NCI-H1092 (cell line): Measurements from ENCODE around the gene NRXN2.

ENCODE experiments used
- DNase-seq: peaks from one replicate; lab custom pipeline; 2025; lab: John Stamatoyannopoulos, UW

The NRXN2 gene

DNA sequence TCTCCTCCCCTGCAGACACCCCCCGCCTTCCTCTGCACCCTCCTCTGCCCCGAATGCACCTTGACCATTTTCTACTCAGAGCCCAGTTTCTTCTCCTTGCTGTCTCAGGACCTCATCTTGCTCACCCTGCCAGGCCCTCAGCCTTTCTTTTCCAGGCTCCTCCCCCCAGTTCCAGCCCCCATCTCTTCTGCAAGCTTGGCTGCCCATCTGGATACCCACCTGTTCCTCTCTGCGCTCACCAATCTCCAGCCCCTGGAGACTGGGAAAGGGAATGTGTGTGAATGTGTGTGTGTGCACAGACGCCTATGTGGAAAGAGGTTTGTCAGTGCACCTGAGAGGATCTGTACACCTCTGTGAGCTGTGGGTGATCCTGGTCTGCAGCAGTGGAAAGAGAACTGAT is 95.6 kb downstream of the NRXN2 start:
- no peak for DNase-seq

DNA sequence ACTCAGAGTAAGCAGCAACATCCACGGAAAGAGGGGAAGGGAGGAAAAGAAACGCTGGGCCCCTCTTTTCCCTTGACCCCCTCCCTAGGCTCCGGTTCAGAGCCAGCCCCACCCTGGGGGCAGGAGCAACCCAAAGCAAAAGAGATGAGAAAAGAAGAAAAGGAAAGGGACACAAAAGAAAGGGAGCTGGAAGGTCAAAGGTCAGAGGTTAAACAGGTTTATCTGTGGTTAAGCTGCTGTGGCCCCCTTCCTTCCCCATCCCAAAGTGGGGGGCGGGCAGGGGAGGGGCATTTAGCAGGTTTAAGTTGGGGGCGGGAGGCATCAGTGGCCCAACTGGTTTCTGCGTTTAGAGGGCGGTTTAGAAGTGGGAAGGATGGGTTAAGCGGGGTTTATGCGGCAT is 96.4 kb downstream of the NRXN2 start:
- DNase-seq = no peak

DNA sequence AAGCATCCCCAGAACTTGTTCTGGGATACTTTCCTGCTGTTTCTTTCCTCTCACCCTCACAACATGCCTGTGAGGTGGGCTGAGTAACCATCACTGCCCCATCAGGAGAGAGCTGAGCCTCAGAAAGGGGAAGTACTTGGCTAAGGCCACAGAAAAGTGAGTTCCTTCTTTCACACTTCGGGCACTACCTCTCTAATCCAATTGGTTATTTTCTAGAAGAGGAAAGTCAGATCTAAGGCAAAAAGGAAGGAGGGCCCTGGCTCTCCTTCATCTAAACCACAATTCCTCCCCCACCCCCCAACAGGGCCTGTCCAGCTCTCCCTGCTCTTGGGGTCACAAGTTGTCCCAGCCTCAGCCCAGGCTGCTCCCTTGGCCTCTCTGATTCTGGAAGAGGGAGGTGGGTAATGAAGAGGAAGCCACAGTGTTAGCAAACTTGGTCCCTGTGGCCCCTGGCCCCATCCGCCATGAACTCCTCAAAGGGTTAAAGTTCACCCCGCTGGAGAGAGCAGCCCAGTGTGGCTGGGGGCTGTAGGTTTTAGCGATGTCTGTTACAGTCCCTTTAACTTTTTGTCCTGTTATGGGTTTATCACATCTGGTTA is 98.0 kb downstream of the NRXN2 start:
- no peak for DNase-seq

DNA sequence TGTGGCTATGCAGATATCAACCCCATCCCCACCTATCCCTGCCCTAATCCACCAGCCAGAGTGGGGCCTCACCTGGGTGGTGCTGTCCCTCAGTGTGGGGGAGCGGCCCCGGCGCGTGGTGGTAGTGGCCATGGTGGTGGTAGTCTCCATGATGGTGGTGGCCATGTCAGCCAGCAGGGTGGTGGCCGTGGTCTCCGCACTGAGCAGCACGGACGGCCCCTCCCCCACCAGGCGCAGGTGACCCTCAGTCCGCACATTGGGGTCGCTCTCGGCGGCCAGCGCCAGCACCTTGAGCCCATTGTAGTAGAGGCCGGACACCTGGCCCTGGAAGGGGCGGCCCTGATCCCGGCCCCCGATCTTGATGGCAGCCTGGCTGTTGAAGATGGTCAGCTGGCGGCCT is 100.3 kb downstream of the NRXN2 start:
- DNase-seq = no peak

DNA sequence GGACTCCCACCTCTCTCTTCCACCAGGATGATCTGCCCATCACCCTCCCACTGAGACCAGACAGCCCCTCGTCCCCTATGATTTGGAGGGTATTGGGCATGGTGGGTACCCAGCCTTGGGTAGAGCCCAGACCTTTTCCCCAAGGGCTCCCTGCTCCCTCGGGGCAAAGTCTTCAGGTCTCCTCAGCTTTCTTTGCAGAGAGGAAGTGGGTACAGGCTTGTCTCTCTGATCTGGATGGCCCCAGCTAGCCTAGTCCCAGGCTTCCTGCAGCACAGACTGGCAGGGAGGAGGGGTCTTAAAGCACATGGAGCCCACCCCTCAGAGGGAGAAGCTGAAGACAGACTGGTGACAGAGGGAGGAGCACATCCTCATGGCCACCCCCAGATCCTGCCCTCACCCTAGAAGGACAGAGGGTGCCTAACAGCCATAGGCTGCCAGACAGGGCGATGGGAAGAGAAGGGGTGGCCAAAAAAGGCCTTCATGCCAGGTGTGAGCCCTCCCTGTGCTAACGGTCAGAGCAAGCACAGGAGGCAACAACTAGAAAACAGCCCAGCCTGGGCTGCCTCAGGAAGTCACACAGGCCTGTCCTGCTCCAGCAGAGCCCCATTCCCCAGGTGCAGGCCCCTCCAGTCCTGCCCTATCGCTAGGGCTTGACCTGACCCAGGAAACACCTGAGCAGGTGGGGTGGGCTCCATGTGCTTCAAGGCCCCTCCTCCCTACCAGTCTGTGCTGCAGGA is 101.5 kb downstream of the NRXN2 start:
- DNase-seq = no peak

DNA sequence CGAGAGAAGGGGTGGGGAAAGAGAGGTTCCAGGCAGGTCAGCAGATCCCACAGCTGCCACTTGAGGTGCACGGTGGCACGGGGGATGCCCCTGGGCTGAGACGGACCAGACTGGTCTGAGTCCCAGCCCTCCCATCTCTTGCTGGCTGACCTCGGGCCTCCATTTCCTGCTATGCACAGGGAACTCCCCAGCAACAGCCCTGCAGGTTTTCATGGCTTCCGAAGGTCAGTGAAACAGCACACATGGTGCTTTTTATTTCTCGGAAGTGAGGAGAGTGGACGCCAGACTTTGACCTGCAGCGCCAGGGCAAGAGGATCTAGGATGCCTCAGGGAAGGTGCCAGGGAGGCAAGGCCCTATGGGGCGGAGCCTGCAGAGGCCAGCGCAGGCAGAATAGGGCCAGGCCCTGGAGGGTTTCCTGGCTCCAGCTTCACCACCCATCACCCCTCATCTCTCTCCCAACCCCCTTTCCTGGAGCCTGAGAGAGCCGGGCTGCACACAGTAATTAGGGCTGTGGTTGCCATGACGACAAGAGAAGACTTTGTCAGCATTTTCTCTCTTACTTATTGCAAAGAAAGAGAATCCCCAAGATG is 102.5 kb downstream of the NRXN2 start:
- DNase-seq = peak; percentile 11

DNA sequence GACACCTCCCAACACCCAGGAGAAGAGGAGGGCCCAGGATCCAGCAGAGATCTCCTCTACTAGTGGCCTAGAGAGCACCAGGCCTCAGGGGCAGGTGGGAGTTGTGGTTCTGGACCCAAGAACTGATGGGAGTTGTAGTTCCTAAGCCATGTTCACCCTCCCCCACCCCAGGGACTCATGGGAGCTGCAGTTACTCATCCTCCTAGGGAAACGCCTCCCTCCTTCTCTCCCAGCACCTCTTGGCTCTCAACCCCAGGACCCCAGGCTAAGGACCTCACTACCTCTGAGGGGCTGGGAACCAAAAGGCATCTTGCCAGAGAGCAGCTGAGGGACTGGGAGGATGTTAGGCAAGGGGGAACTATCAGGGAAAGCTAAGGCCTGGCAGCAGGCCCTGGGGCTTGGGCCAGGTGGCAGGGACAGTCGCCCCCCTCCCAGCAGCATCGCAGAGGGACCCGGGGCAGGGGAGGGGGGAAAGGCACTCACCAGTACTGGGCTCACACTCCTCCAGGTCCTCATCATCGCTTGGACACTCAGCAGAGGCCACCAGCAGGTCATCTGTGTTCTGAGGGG is 103.1 kb downstream of the NRXN2 start:
- DNase-seq = peak; percentile 26

DNA sequence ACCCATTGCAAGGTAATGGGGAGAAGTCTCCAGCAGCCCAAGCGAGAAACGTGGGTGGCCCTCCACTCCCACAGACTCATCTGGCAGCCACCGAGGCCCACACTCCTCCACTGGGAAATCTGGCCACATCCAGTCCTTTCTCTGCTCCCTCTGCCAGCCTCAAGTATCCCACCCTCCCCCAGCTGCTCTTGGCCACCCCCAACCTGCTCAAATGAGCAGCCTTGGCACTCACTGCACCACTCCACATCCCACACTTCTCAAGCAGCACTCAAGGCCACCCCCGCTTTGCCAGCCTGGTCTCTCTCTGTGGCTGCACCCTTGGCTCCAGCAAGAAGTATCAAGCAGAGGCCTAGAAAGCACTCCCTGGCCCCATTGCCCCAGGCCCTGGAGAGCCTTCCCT is 103.8 kb downstream of the NRXN2 start:
- DNase-seq = no peak

DNA sequence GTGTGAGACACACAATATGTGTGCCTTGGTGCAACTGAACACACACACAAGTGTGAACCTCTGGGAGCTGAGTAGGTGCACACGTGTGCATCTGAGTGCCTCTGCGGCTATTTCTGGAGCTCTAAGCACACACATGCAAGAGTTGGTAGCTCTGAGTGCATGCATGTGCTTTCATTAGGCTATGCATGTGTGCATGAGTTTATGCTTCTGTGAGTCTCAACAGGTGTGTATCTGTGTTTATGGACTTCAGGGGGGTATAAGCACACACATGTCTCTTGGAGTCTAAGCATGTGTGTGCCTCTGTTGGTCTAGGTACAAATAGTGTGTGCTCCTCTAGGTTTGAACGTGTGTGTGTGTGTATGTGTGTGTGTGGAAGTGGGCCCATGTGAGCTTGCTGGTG is 106.2 kb downstream of the NRXN2 start:
- DNase-seq = no peak

DNA sequence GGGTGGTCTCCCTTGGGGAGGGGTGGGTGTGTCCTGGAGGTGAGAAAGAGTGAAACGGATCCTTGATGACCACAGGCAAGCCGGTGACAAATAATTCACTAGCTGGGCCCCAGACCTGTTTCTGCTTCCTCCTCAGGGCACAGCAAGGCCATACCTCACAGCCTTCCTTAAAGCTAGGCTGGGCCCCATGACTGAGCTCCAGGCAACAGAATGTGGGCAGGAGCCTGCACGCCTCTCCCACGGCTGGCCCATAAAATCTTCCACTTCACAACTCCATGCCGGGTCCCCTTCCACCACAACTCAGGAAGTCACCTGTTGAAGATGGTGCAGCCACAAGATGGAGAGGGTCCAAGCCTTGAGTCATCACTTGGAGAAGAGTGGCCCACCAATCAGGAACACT is 108.1 kb downstream of the NRXN2 start:
- no peak for DNase-seq

DNA sequence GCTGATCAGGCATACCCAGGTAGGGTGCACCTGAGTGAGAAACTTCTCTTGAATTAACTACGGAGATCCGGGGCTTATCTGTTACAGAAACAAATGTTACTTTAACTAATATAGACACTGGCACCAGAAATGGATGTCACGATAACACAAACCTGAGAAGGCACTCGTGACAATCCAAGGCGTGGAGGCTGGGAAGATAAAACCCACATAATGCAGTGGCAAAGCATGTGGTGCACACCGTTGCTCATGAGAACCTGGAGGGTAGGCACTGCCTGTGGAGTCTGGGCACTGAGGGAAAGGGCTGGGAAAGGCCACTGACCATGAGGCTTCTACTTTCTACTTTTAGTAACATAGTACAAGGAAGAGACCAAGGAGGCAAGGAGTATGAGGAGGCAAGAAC is 109.3 kb downstream of the NRXN2 start:
- DNase-seq = no peak

DNA sequence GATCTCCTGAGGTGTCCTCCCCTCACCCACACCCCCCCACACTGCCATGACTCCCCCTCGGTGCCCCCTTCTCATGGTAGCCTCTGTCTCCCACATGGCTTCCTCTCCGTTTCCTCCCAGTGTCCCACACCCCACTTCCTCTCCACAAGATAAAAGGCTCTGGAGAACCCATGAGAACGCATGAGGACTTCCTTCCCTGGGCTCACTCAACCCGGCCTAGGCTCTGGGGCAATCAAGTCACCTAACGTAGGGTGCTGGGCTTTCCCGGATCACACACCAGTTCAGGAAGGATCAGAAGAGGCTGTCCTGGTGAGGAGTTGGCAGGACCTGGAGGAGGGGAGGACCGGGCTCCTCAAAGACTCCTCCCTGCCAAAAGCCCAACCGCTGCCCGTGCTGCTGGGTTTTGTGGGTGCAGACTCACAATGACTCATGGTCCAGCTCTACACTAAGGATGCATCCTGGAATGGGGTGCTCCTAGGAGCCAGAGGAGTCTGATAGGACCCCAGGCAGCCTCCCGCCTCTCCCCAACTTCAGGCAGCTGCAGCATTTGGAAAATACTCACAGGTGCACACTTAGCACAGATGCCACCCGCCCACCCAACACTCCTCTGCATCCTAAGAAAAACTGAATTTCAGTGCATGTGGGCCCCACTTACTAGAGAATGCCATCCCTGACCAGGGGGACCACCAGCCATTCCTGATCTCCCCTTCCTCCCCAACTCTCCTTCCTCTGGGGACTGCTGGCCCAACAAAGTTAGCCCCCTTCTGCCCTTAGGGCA is 110.9 kb downstream of the NRXN2 start:
- no peak for DNase-seq

DNA sequence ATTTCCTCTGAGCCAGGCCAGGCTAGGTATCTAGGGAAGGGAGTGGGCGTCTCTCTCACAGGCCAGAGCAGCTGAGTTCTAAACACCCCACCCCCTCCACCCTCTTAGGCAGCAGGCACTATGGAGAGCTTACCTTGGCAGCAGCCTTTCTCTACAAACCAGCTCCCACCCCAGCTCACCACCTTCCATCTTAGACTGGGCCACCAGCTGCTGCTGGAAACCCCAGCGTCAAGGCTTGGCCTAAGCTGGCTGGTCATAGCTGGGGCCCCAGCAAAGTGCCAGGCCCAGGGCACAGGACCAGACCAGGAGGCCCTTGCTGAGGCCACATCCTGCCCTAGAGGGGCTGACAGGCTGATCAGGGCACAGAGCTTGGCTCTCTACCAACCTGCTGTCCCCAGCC is 111.8 kb downstream of the NRXN2 start:
- DNase-seq = no peak

DNA sequence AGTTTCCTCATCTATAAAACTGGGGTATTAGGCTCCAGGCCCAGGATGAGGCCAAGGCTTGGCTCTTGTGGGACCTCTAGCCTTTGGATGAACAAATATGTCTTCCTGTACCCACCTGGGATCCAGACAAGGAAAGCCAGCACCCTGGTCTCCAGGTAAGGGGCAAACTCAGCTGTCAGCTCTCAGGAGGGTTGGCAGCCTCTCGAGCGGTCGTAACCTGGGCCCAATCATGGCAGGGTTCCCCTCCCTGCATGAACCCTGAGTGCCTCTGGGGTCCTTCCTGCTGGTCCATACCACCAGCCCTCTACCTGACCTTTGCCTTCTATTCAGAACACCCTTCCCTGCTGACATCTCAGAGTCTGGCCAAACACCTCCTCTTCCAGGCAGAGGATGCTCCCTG is 112.4 kb downstream of the NRXN2 start:
- DNase-seq = no peak

DNA sequence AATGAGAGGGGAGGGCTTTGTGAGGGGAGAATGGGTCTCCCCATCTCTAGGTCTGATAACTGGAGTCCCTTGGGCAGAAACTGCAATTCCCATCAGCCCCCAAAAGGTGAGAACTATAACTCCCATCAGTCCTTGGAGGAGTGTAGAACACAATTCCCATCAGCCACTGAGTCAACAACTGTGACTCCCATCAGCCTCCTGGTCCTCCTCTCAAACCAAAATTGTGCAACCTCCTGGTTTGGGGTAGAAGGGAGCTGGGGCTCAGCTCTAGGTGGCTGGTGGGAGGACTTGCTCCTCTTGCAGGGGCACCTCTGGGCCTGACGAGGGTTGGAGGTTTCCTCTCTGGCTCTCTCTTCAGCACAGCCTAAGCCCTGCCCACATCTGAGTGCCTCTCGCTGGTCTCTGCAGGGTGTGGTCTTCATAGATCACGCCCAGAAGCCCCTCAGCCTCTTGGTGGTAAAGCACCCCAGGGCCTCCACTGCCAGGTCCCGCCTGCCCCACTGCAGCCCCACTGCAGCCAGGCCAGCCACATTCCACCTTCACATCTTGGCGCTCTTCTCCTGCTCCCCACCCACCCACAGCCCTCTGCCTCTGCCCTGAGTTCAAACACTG is 113.5 kb downstream of the NRXN2 start:
- no peak for DNase-seq

DNA sequence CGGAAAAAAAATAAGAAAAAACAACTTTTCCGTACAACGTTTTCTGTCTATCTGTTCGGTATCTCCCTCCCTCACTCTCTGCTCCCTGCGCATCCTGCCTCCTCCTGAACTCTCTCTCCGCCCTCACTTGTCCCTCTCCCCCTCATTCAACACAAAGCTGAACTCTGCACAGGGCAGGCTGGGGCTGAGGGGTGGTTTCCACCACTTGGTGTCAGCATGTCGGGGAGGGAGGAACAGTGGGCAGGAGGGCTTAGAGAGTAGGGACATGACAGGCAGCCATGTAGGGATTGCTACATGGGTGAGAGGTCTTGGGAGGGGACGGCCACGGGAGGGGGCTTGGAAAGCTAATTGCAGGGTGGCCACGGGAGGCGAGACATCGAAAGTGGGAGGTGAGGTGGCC is 114.4 kb downstream of the NRXN2 start:
- DNase-seq = no peak

DNA sequence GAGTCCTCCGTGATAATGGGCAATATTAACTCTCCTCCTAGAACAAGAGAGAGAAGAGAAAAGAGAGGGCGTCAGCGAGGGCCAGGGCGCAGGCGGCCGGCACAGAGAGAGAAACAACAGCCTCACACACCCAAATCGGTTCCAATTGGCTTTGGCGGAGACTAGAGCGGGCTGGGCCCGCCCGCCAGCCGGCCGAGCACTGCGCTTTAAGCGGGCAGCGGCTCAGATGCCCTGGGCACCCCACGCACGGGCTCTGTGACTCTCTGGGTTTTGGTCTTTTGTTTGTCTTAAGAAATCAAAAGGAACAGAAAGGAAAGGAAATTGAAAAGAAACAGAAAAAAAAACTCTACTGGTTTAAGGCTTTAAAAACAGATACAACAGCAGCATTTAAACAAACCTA is 115.0 kb downstream of the NRXN2 start:
- no peak for DNase-seq

DNA sequence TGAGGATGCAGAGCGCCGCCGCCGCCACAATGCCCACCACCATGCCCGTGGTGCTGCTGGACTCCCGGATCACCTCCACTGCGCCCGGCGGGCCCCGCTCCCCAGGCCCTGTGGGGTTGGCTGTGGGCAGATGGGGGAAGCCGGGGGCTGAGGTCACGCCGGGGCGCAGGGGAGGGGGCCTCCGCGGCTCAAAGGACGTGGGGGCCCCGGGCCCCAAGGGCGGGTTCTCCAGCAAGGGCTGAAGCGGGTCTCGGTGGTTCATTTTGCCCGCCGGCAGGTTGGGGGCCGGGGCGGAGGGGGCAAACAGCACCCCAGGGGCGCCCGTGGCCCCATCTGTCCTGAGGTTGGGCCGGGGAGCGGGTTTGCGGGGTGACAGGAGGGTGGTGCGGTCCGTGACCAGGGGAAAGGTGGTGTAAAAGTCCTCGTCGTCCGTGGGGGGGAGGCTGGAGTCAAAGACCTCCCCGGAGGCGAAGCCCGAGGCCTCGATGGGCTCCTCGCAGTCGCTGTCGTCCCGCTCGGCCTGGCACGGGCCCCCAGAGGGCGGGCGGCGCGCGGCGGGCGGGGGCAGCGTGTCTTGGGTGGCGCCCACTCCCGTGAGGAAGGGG is 115.5 kb downstream of the NRXN2 start:
- DNase-seq = no peak

DNA sequence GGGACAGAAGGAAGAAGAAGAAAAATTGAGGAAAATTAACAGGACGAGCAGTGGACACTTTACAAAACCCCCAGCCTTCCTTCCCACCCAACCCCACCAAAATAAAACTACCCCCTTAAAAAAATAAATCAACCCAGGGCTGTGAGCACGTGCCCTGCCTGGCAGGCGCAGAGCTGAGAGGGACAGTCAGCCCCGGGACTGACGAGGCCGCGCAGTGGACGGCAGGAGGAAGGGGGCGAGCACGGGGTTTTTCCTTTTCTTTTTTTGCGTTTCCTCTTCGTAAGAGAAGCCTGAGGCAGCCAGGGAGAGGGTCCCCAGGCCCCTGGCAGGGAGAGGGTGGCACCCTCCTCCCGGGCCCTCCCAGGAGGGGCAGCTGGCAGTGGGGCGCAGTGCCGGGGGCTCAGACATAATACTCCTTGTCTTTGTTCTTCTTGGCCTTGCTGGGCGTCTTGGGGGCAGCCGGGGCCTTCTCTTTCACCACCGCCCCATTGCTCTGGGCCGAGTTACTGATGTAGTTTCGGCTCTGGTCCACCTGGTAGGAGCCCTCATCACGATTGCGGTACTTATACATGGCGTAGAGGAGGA is 116.1 kb downstream of the NRXN2 start:
- DNase-seq = no peak

DNA sequence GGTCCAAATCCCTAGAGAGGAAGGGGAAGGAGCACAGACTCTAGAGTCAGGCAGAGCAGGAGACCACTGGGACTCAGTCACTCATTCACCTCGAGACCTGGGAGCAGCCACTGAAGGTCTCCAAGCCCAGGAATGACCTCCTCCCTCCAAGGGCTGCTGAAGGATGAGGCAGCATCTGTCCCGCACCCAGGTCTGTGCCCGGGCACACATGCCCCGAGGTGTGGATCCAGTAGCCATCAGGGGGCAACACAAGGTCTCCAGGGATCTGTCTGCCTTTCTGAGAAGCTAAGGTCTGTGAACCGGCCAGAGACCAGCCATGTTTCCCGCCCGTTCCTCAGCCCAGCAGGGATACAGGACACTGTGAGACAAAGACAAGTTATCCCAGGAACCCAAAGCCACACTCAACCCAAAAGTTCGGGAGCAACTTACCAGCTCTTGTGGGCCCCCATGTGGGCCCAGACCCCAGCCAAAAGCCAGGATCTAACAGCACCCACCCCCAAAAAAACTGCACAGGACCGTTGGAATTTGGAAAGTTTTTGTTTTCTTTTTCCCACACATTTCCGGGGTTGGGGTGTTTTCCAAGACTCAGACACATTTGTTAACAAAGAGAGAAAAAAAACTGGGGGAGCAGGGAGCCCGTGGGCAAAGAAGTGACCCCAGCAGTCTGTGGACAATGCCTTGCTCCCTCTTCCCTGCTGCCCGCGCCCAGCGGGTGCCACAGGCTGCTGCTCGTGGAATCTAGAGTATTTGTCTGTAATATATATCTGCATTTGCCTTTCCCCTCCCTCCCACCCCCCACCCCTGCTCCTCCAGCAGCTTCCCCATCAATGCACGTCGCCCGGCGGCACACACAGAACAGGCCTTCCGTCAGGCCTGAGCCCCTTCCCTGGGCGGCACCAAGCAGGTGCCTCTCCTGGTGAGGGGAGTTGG is 117.1 kb downstream of the NRXN2 start:
- DNase-seq = no peak
